ENCODE measurements around the gene CREG1. TPM values are rescaled to one million over a fixed set of nuclear protein-coding genes. Genes with fewer than 3 reads are reported as not detected.

The CREG1 gene
- total and polyA plus RNA-seq, 2 experiments from 2014 or later = 21.2 to 42.7 TPM

GRCh38 chr1:167594822-167595221 is 41.3 kb upstream of the CREG1 start:
- ATAC-seq (no peak), DNase-seq (ENCODE audit: low spot score) (no peak)
- no peak overlapping the region for H3K4me3 ChIP-seq
- TF ChIP-seq ETS1 (IDR thresholded peaks at IDR 0.05) = no peak
- TF ChIP-seq ZNF331 (CRISPR knock-in tag; IDR thresholded peaks at IDR 0.05; ENCODE audit: low read depth) = no peak
- TF ChIP-seq REST (IDR thresholded peaks at IDR 0.05; ENCODE audit: unreplicated experiment) = no peak
- TF ChIP-seq EZH2 (IDR thresholded peaks at IDR 0.05; ENCODE audit: low read depth, unreplicated experiment) = no peak
- no peak for TF ChIP-seq ZNF462 (CRISPR knock-in tag; IDR thresholded peaks at IDR 0.05)
- no peak for TF ChIP-seq CREB1 (CRISPR knock-in tag; IDR thresholded peaks at IDR 0.05; ENCODE audit: low read depth)
- TF ChIP-seq ZNF114 (CRISPR knock-in tag; IDR thresholded peaks at IDR 0.05) = no peak
- no peak for TF ChIP-seq NANOG (IDR thresholded peaks at IDR 0.05; ENCODE audit: borderline replicate concordance)
- TF ChIP-seq, protein P1, sequence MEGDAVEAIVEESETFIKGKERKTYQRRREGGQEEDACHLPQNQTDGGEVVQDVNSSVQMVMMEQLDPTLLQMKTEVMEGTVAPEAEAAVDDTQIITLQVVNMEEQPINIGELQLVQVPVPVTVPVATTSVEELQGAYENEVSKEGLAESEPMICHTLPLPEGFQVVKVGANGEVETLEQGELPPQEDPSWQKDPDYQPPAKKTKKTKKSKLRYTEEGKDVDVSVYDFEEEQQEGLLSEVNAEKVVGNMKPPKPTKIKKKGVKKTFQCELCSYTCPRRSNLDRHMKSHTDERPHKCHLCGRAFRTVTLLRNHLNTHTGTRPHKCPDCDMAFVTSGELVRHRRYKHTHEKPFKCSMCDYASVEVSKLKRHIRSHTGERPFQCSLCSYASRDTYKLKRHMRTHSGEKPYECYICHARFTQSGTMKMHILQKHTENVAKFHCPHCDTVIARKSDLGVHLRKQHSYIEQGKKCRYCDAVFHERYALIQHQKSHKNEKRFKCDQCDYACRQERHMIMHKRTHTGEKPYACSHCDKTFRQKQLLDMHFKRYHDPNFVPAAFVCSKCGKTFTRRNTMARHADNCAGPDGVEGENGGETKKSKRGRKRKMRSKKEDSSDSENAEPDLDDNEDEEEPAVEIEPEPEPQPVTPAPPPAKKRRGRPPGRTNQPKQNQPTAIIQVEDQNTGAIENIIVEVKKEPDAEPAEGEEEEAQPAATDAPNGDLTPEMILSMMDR (conservative IDR thresholded peaks at IDR 0.05; ENCODE audit: low read depth in 2 of 2) = no peak
- TF ChIP-seq STAT1 (IDR thresholded peaks at IDR 0.05; ENCODE audit: unreplicated experiment) = no peak
- no peak for TF ChIP-seq JUNB (IDR thresholded peaks at IDR 0.05; ENCODE audit: unreplicated experiment)
- no peak for TF ChIP-seq POLR2AphosphoS5 (IDR thresholded peaks at IDR 0.05; ENCODE audit: low read depth)
- no peak for TF ChIP-seq EZH2phosphoT487 (IDR thresholded peaks at IDR 0.05; ENCODE audit: unreplicated experiment)
- no peak overlapping the region for H3K4me3 Mint-ChIP-seq
- H3K36me3 ChIP-seq (ENCODE audit: insufficient read depth) = no peaks in the 10 kb centered on the region
- no peaks in the 10 kb centered on the region for H3F3A ChIP-seq (replicated peaks; ENCODE audit: low read depth)
- H3K4me1 ChIP-seq (ENCODE audit: insufficient read depth) = no peaks in the 10 kb centered on the region
- no peaks in the 10 kb centered on the region for H3K27me3 ChIP-seq (ENCODE audit: insufficient read depth)
- H3K4me1 Mint-ChIP-seq = no peaks in the 10 kb centered on the region
- H3K4me2 ChIP-seq = no peak overlapping the region
- H3K36me3 Mint-ChIP-seq (ENCODE audit: low read depth) = no peaks in the 10 kb centered on the region
- no peaks in the 10 kb centered on the region for H3K27me3 Mint-ChIP-seq (ENCODE audit: insufficient read depth, low read depth, poor library complexity)
- no peaks in the 10 kb centered on the region for H3K79me2 ChIP-seq (replicated peaks; ENCODE audit: insufficient read depth)
- H2AFZ ChIP-seq = no peak overlapping the region
- no peak overlapping the region for H3K27ac Mint-ChIP-seq
- peaks cover 4% of the 10 kb centered on the region; the same call in 1 of the 3 replicates for H3K9me3 Mint-ChIP-seq
- H3K9me2 ChIP-seq (ENCODE audit: insufficient read depth) = no peaks in the 10 kb centered on the region
- no peak overlapping the region for H3K27ac ChIP-seq (ENCODE audit: low read depth)
- no peaks in the 10 kb centered on the region for H4K20me1 ChIP-seq (replicated peaks; ENCODE audit: insufficient read depth)

All from GM23338 (cell line).